ENCODE data around the gene MEMO1.

Gene MEMO1

DNA sequence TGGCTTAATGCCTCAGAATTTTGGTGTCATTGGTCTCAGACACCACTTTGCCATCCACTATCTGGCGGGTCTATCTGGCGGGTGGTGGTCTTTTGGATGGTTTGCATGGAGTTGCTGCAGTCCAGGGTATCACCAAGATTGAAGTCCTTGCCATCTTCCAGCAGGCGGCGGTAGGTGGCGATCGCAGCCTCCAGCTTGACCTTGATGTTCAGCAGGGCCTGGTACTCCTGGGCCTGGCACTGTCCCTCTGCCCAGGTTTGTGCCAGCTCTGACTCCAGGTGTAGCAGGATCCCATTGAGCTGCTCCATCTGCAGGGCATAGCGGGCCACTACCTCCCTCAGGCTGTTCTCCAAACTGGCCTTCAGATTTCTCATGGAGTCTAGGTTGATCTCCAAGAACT is 188.2 kb downstream of the MEMO1 start:
- Histone ChIP-seq H3K27me3 (ENCODE audit: control insufficient read depth, low read length) (no peaks in the 10 kb centered on the region), H3K36me3 (ENCODE audit: control insufficient read depth, low read length) (no peaks in the 10 kb centered on the region), H3F3A (ENCODE audit: control insufficient read depth, insufficient read depth) (no peaks in the 10 kb centered on the region)

More for the DNA sequence above, 188.2 kb downstream of the MEMO1 start:
- H3K9me3 ChIP-seq (ENCODE audit: control insufficient read depth, insufficient read depth, low read length): peaks cover 10% of the 10 kb centered on the region; the same call in 1 of the 2 replicates
- TF ChIP-seq EZH2phosphoT487 (IDR thresholded peaks at IDR 0.05; ENCODE audit: borderline replicate concordance, low read length): no peak
- TF ChIP-seq, protein P1, sequence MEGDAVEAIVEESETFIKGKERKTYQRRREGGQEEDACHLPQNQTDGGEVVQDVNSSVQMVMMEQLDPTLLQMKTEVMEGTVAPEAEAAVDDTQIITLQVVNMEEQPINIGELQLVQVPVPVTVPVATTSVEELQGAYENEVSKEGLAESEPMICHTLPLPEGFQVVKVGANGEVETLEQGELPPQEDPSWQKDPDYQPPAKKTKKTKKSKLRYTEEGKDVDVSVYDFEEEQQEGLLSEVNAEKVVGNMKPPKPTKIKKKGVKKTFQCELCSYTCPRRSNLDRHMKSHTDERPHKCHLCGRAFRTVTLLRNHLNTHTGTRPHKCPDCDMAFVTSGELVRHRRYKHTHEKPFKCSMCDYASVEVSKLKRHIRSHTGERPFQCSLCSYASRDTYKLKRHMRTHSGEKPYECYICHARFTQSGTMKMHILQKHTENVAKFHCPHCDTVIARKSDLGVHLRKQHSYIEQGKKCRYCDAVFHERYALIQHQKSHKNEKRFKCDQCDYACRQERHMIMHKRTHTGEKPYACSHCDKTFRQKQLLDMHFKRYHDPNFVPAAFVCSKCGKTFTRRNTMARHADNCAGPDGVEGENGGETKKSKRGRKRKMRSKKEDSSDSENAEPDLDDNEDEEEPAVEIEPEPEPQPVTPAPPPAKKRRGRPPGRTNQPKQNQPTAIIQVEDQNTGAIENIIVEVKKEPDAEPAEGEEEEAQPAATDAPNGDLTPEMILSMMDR (IDR thresholded peaks at IDR 0.05; ENCODE audit: low read depth, low read length, poor library complexity, severe bottlenecking): no peak
- H3K4me3 ChIP-seq (ENCODE audit: low read length): no peak overlapping the region
- H3K4me1 ChIP-seq (ENCODE audit: control insufficient read depth, low read length): no peaks in the 10 kb centered on the region
- H3K4me2 ChIP-seq (ENCODE audit: low read length): no peak overlapping the region
- no peaks in the 10 kb centered on the region for H4K20me1 ChIP-seq (ENCODE audit: control insufficient read depth, insufficient read depth, low read depth, low read length)
- no peaks in the 10 kb centered on the region for H3K79me2 ChIP-seq (ENCODE audit: control insufficient read depth, low read length)
- no peak overlapping the region for H3K27ac ChIP-seq (ENCODE audit: low read depth, low read length)
- H3K9me2 ChIP-seq (replicated peaks; ENCODE audit: control insufficient read depth, low read length): no peaks in the 10 kb centered on the region
